ENCODE measurements around the gene IGSF3.
"Not testable (repeated sequence)": the region's sequence is repeated elsewhere in the genome, so short reads cannot be mapped to it uniquely, and the experiment has no call there.

Gene IGSF3

DNA sequence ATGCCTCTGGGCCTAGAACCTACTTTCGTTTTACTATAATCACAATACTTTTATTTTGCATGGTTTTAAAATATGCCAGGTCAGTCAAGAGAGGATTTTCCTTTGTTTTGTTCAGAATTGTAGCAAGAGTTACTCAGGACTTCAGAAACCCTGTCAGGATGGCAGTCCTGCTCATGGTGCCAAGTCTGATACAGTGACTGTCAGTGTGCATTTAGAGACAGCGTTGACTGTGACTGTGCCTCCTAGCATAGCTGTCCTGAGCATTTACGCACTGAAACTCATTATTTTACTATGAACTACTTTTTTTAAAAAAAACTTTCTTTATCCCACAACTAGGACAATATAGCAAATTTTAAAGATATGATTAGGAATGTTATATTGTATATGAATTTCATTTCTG lies 73.6 kb downstream of the IGSF3 start:
- not testable (repeated sequence) for H3K36me3 ChIP-seq (ENCODE audit: control insufficient read depth in 1 of 2, insufficient read depth in 2 of 2, low read length in 2 of 2); H2AK5ac ChIP-seq (ENCODE audit: low read length); H2BK12ac ChIP-seq (ENCODE audit: low read length); H2BK5ac ChIP-seq (ENCODE audit: low read depth, low read length, poor library complexity); H3K79me1 ChIP-seq (ENCODE audit: low read length); H3K9ac ChIP-seq (ENCODE audit: low read length); H3K18ac ChIP-seq (ENCODE audit: low read length); H3K4me1 ChIP-seq (ENCODE audit: control insufficient read depth in 1 of 2, insufficient read depth in 2 of 2, low read length in 2 of 2); H3K27ac ChIP-seq (ENCODE audit: low read depth, low read length); H3K4ac ChIP-seq (ENCODE audit: low read depth, low read length); H3K27me3 ChIP-seq (ENCODE audit: insufficient read depth, low read length); H2AFZ ChIP-seq (ENCODE audit: insufficient read depth, low read length, poor library complexity); H3K79me2 ChIP-seq (ENCODE audit: control insufficient read depth, insufficient read depth, low read length, poor library complexity); DNase-seq; H4K8ac ChIP-seq (ENCODE audit: low read depth, low read length); H3K4me2 ChIP-seq (ENCODE audit: low read length); H4K12ac ChIP-seq (ENCODE audit: low read depth, low read length); H4K91ac ChIP-seq (ENCODE audit: low read depth, low read length); H3K23ac ChIP-seq (ENCODE audit: low read length); H3K14ac ChIP-seq (ENCODE audit: low read length); H3K9me3 ChIP-seq (ENCODE audit: insufficient read depth, low read depth, low read length); H3K4me3 ChIP-seq (ENCODE audit: low read depth, low read length); H2BK120ac ChIP-seq (ENCODE audit: insufficient read depth, low read length, poor library complexity)
- no CpG with 5 or more reads among the region's 3 CpGs for WGBS (ENCODE audit: extremely low coverage, insufficient coverage, insufficient read length)

DNA sequence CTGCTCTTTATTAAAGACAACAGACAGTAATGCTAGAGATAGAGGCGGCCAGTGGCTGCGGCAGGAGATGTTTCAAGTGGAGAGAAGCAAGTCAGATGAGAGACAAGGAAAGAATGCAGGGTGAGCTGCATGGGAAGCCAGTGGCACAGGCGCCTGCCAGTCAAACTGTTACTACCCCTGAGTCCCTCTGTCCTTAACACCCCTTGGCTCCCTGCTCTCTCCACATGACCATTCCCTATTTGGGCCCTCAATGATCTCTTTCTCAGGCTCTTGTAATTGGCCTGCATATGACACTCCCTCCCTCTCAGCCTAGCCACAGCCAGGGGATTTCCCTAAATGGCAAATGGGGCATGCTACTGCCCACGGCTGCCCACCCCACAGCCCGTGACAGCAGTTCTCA lies 74.1 kb downstream of the IGSF3 start:
- H2AFZ ChIP-seq (ENCODE audit: insufficient read depth, low read length, poor library complexity); H4K12ac ChIP-seq (ENCODE audit: low read depth, low read length); H2BK12ac ChIP-seq (ENCODE audit: low read length); H2AK5ac ChIP-seq (ENCODE audit: low read length); H3K4me3 ChIP-seq (ENCODE audit: low read depth, low read length); H3K27ac ChIP-seq (ENCODE audit: low read depth, low read length); H4K91ac ChIP-seq (ENCODE audit: low read depth, low read length); H3K36me3 ChIP-seq (ENCODE audit: control insufficient read depth in 1 of 2, insufficient read depth in 2 of 2, low read length in 2 of 2); H3K4me1 ChIP-seq (ENCODE audit: control insufficient read depth in 1 of 2, insufficient read depth in 2 of 2, low read length in 2 of 2); H3K4ac ChIP-seq (ENCODE audit: low read depth, low read length); H3K18ac ChIP-seq (ENCODE audit: low read length); H2BK5ac ChIP-seq (ENCODE audit: low read depth, low read length, poor library complexity); H3K14ac ChIP-seq (ENCODE audit: low read length); H4K8ac ChIP-seq (ENCODE audit: low read depth, low read length); H3K4me2 ChIP-seq (ENCODE audit: low read length); H3K23ac ChIP-seq (ENCODE audit: low read length); H3K79me1 ChIP-seq (ENCODE audit: low read length); H3K27me3 ChIP-seq (ENCODE audit: insufficient read depth, low read length); H2BK120ac ChIP-seq (ENCODE audit: insufficient read depth, low read length, poor library complexity); H3K9me3 ChIP-seq (ENCODE audit: insufficient read depth, low read depth, low read length); DNase-seq; H3K9ac ChIP-seq (ENCODE audit: low read length); H3K79me2 ChIP-seq (ENCODE audit: control insufficient read depth, insufficient read depth, low read length, poor library complexity): not testable (repeated sequence)
- no CpG with 5 or more reads among the region's 5 CpGs for WGBS (ENCODE audit: extremely low coverage, insufficient coverage, insufficient read length)

- H3K4me1 ChIP-seq (ENCODE audit: control insufficient read depth in 1 of 2, insufficient read depth in 2 of 2, low read length in 2 of 2); H4K91ac ChIP-seq (ENCODE audit: low read depth, low read length); H3K9ac ChIP-seq (ENCODE audit: low read length); H2AFZ ChIP-seq (ENCODE audit: insufficient read depth, low read length, poor library complexity); H2BK5ac ChIP-seq (ENCODE audit: low read depth, low read length, poor library complexity); H3K27me3 ChIP-seq (ENCODE audit: insufficient read depth, low read length); H2AK5ac ChIP-seq (ENCODE audit: low read length); H3K4me3 ChIP-seq (ENCODE audit: low read depth, low read length); H3K27ac ChIP-seq (ENCODE audit: low read depth, low read length); H3K18ac ChIP-seq (ENCODE audit: low read length); H4K8ac ChIP-seq (ENCODE audit: low read depth, low read length); H3K4ac ChIP-seq (ENCODE audit: low read depth, low read length); H3K9me3 ChIP-seq (ENCODE audit: insufficient read depth, low read depth, low read length); H3K23ac ChIP-seq (ENCODE audit: low read length); H3K79me2 ChIP-seq (ENCODE audit: control insufficient read depth, insufficient read depth, low read length, poor library complexity); H3K14ac ChIP-seq (ENCODE audit: low read length); H2BK12ac ChIP-seq (ENCODE audit: low read length); H3K79me1 ChIP-seq (ENCODE audit: low read length); H3K4me2 ChIP-seq (ENCODE audit: low read length); H4K12ac ChIP-seq (ENCODE audit: low read depth, low read length); DNase-seq; H2BK120ac ChIP-seq (ENCODE audit: insufficient read depth, low read length, poor library complexity): not testable (repeated sequence)
- WGBS (ENCODE audit: extremely low coverage, insufficient coverage, insufficient read length): no CpG with 5 or more reads among the region's 7 CpGs
- peaks cover 10 to 14% of the 10 kb centered on the region in 2 experiments for H3K36me3 ChIP-seq (ENCODE audit: control insufficient read depth in 1 of 2, insufficient read depth in 2 of 2, low read length in 2 of 2)
These were observed 75.5 kb downstream of the IGSF3 start for GRCh38 chr1:116591951-116592605.

DNA sequence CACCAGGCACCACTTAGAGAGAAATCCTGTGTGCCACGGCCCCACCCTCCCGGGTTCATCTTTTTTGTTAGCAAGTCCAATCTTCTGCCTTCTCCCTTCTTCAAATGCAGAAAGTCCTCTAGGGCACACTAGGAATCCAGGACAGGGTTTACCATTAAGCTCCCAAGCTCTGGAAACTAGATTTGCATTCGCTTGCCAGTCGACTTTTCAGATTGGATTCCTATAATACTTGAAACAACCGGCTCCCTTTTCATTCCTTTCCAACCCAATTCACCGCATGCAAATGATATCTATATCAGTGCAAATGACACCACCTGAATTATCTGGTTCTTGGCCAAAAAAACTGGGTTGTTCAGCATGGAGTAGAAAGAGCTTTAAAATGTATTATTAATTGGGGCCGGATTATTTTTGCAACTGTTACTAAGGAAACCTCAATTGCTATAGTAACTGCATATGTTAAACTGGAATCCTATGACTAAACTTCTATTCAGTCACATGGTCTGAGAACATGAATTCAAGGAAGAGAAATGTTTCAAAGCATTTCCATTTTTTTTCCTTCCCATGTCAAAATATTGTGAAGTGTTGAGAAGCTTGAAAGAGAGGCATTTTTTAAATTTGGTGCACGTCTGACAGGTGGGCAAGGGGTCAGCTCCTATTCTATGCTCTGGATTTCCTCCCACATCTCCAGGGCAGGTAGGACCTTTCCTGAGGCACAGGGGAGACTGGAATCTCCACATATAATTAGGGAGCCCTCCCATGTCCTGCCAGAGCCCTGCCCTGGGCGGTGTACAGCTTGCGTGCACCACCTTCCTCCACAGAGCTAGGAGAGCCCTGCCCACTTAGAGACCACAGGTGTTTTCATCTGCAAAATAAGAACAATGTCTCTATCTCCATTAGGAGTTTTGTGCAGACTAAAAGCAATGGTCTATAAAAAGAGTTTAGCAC lies 76.3 kb downstream of the IGSF3 start:
- not testable (repeated sequence) for H3K27ac ChIP-seq (ENCODE audit: low read depth, low read length); H3K27me3 ChIP-seq (ENCODE audit: insufficient read depth, low read length); H2BK12ac ChIP-seq (ENCODE audit: low read length); H2AK5ac ChIP-seq (ENCODE audit: low read length); H3K9me3 ChIP-seq (ENCODE audit: insufficient read depth, low read depth, low read length); H3K14ac ChIP-seq (ENCODE audit: low read length); H4K91ac ChIP-seq (ENCODE audit: low read depth, low read length); H4K8ac ChIP-seq (ENCODE audit: low read depth, low read length); H3K4ac ChIP-seq (ENCODE audit: low read depth, low read length); H2AFZ ChIP-seq (ENCODE audit: insufficient read depth, low read length, poor library complexity); H3K79me1 ChIP-seq (ENCODE audit: low read length); H3K4me2 ChIP-seq (ENCODE audit: low read length); H3K79me2 ChIP-seq (ENCODE audit: control insufficient read depth, insufficient read depth, low read length, poor library complexity); H3K9ac ChIP-seq (ENCODE audit: low read length); H2BK5ac ChIP-seq (ENCODE audit: low read depth, low read length, poor library complexity); H2BK120ac ChIP-seq (ENCODE audit: insufficient read depth, low read length, poor library complexity); H4K12ac ChIP-seq (ENCODE audit: low read depth, low read length); H3K18ac ChIP-seq (ENCODE audit: low read length); H3K4me3 ChIP-seq (ENCODE audit: low read depth, low read length); H3K23ac ChIP-seq (ENCODE audit: low read length)
- no CpG with 5 or more reads among the region's 10 CpGs for WGBS (ENCODE audit: extremely low coverage, insufficient coverage, insufficient read length)
- Histone ChIP-seq H3K36me3 (ENCODE audit: control insufficient read depth in 1 of 2, insufficient read depth in 2 of 2, low read length in 2 of 2) (peaks cover 10 to 17% of the 10 kb centered on the region in 2 experiments), H3K4me1 (ENCODE audit: control insufficient read depth in 1 of 2, insufficient read depth in 2 of 2, low read length in 2 of 2) (peaks cover 4 to 11% of the 10 kb centered on the region in 2 experiments)
- peak in 1 of 2 donors; percentile 14 for DNase-seq

Data from trophoblast cell (in vitro differentiated cells and primary cell).